K562 (cell line): ENCODE data around the gene TPCN1. TPM values are rescaled to one million over a fixed set of nuclear protein-coding genes. Genes with fewer than 3 reads are reported as not detected.

Source experiments
- CHD2 ChIP-seq: IDR thresholded peaks from 2 replicates; pipeline ENCODE4 v1.6.1; 2011; ENCODE audit warnings: low read depth, low read length
- EGR1 ChIP-seq: fragments of 450-650 bp; conservative IDR thresholded peaks from 2 replicates; pipeline ENCODE4 v1.6.1; 2017; ENCODE audit warnings: mild to moderate bottlenecking
- FOXP1 ChIP-seq: sonication (generic); formaldehyde crosslinking; IDR thresholded peaks from 2 replicates; pipeline ENCODE4 v1.8.0; 2022; ENCODE audit warnings: mild to moderate bottlenecking, missing genetic modification reagents
- GATAD2B ChIP-seq: fragments of 450-650 bp; IDR thresholded peaks from 2 replicates; pipeline ENCODE4 v1.6.1; 2017; ENCODE audit warnings: mild to moderate bottlenecking, borderline replicate concordance
- HMGN3 ChIP-seq: IDR thresholded peaks from 2 replicates; pipeline ENCODE4 v1.6.1; 2011; ENCODE audit warnings: borderline replicate concordance, low read depth, mild to moderate bottlenecking, mixed read lengths, low read length; ENCODE audit not compliant: insufficient read length; ENCODE audit errors: extremely low read depth
- KLF1 ChIP-seq: fragments of 450-650 bp; IDR thresholded peaks from 2 replicates; pipeline ENCODE4 v1.6.1; 2016; ENCODE audit warnings: missing genetic modification characterization, missing compliant biosample characterization
- LCOR ChIP-seq: sonication (generic); formaldehyde crosslinking; IDR thresholded peaks from 2 replicates; pipeline ENCODE4 v1.8.0; 2022; ENCODE audit warnings: mild to moderate bottlenecking, missing genetic modification reagents
- MEIS2 ChIP-seq: fragments of 450-650 bp; IDR thresholded peaks from 2 replicates; pipeline ENCODE4 v1.6.1; 2014; ENCODE audit warnings: mild to moderate bottlenecking; ENCODE audit not compliant: partially characterized antibody
- NCOA2 ChIP-seq, 2 experiments: fragments of 450-650 bp; IDR thresholded peaks; 2 replicates each; pipeline ENCODE4 v1.6.1; 2018; ENCODE audit warnings: mild to moderate bottlenecking in 2 of 2, moderate library complexity in 1 of 2; ENCODE audit not compliant: partially characterized antibody in 2 of 2
- NEUROD1 ChIP-seq: fragments of 150-350 bp; IDR thresholded peaks from 2 replicates; pipeline ENCODE4 v1.6.1; 2014; ENCODE audit warnings: borderline replicate concordance, low read length, low read depth; ENCODE audit not compliant: partially characterized antibody
- NR2F6 ChIP-seq: fragments of 450-650 bp; formaldehyde crosslinking; IDR thresholded peaks from 2 replicates; pipeline ENCODE4 v1.4.0; 2020; ENCODE audit warnings: mild to moderate bottlenecking
- NRF1 ChIP-seq, 2 experiments: fragments of 450-650 bp; IDR thresholded peaks in 1 of 2; conservative IDR thresholded peaks in 1 of 2; 2 replicates each; pipeline ENCODE4 v1.6.1; 2014; ENCODE audit warnings: mild to moderate bottlenecking in 2 of 2
- RBM15 ChIP-seq: fragments of 200-400 bp; formaldehyde crosslinking; IDR thresholded peaks from 2 replicates; pipeline ENCODE4 v1.6.1; 2018; ENCODE audit warnings: mild to moderate bottlenecking, low read length, moderate library complexity; ENCODE audit not compliant: insufficient read depth
- ZBTB11 ChIP-seq, 3 experiments: fragments of 200-800 bp in 1 of 3; fragments of 250-450 bp in 1 of 3; fragments of 450-650 bp in 1 of 3; sonication (Bioruptor Pico) in 1 of 3; sonication (Bioruptor generic) in 1 of 3; formaldehyde crosslinking in 1 of 3; IDR thresholded peaks; 2 replicates each; pipeline versions ENCODE4 v1.6.1 to v1.8.0; 2016 to 2022; ENCODE audit warnings: mild to moderate bottlenecking in 2 of 3, missing genetic modification characterization in 2 of 3, missing compliant biosample characterization in 1 of 3, moderate library complexity in 1 of 3
- ZKSCAN1 ChIP-seq: fragments of 150-350 bp; IDR thresholded peaks from 2 replicates; pipeline ENCODE4 v1.6.1; 2016; ENCODE audit warnings: low read depth, low read length
- ZNF140 ChIP-seq: fragments of 250-450 bp; sonication (Bioruptor Pico); IDR thresholded peaks from 2 replicates; pipeline ENCODE4 v1.8.0; 2021; ENCODE audit warnings: moderate library complexity, mild to moderate bottlenecking, inconsistent platforms
- polyA plus RNA-seq, 8 experiments: library from polyadenylated mRNA; depleted of rRNA in 4 of 8; stranded (reverse) in 5 of 8; unstranded in 3 of 8; fragments of >200 nt; fragmentation: Nextera tagmentation in 2 of 8; fragmentation: Illumina TruSeq in 1 of 8; extraction: Ambion mirVana in 2 of 8; extraction: Trizol in 1 of 8; gene quantifications; 2 replicates each; pipeline versions ENCODE4 v1.2.1 to v1.2.3, GENCODE V29; 2011 to 2014; ENCODE audit warnings: inconsistent platforms in 1 of 8, missing spikeins in 1 of 8
- total RNA-seq, 7 experiments: library from RNA; depleted of rRNA in 6 of 7; stranded (reverse); fragments of >200 nt in 6 of 7; fragmentation: Illumina TruSeq in 2 of 7; extraction: Trizol in 2 of 7; gene quantifications; 2 replicates each; pipeline versions ENCODE4 v1.2.1 to v1.2.3, GENCODE V29; 2011 to 2021; ENCODE audit warnings: low replicate concordance in 1 of 7
- TF ChIP-seq, protein P1 (sequence below): fragments of 250-450 bp; sonication (Bioruptor Pico); IDR thresholded peaks from 2 replicates; pipeline ENCODE4 v1.4.0; 2020; ENCODE audit warnings: mild to moderate bottlenecking, moderate library complexity
- TF ChIP-seq, protein P2 (sequence below): fragments of 450-650 bp; IDR thresholded peaks from 2 replicates; pipeline ENCODE4 v1.6.1; 2016; ENCODE audit warnings: low read depth, mild to moderate bottlenecking, moderate library complexity
- TF ChIP-seq, protein P3 (sequence below): fragments of 450-650 bp; IDR thresholded peaks from 2 replicates; pipeline ENCODE4 v1.7.1; 2018; ENCODE audit warnings: mild to moderate bottlenecking, low read depth; ENCODE audit not compliant: partially characterized antibody

The TPCN1 gene
- total and polyA plus RNA-seq, 9 of the 15 experiments (the other 6 are each of a cell fraction or from before 2014, with no cell fraction given) = 0.80 to 23.8 (median 7.4) TPM

DNA sequence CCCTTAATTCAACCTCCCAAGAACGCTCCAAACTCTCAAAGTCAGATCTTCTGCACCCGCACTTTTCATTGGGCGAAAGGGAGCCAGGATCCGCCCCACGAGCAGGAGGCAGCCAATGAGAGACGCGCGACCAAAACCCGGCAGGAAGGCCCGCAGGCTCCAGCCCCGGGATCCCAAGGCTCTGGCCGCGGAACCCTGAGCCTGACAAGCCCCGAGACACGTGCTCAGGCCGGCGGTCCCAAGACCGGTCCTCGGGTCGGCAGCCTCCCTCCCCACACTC lies 36.4 kb upstream of the TPCN1 start (continued):
- TF ChIP-seq ZKSCAN1 (no peak; the same call in 1 of the 2 replicates), CHD2 (peak; percentile 76), EGR1 (no peak), KLF1 (tag) (no peak), HMGN3 (no peak), LCOR (CRISPR knock-in tag) (no peak), NEUROD1 (peak; percentile 83), NCOA2 (IDR thresholded peaks at IDR 0.05; ENCODE audit: partially characterized antibody in 2 of 2) (no peak), ZBTB11 (CRISPR knock-in tag; IDR thresholded peaks at IDR 0.05) (no peak), FOXP1 (CRISPR knock-in tag) (no peak), NRF1 (conservative IDR thresholded peaks at IDR 0.05 in 1 of 2, IDR thresholded peaks at IDR 0.05 in 1 of 2) (peak; percentile 58 to 61; a peak in 3 of 4 replicates), NR2F6 (CRISPR knock-in tag) (no peak), ZNF140 (CRISPR knock-in tag) (no peak), GATAD2B (no peak), RBM15 (no peak), MEIS2 (peak; percentile 2)
- TF ChIP-seq, protein P1, sequence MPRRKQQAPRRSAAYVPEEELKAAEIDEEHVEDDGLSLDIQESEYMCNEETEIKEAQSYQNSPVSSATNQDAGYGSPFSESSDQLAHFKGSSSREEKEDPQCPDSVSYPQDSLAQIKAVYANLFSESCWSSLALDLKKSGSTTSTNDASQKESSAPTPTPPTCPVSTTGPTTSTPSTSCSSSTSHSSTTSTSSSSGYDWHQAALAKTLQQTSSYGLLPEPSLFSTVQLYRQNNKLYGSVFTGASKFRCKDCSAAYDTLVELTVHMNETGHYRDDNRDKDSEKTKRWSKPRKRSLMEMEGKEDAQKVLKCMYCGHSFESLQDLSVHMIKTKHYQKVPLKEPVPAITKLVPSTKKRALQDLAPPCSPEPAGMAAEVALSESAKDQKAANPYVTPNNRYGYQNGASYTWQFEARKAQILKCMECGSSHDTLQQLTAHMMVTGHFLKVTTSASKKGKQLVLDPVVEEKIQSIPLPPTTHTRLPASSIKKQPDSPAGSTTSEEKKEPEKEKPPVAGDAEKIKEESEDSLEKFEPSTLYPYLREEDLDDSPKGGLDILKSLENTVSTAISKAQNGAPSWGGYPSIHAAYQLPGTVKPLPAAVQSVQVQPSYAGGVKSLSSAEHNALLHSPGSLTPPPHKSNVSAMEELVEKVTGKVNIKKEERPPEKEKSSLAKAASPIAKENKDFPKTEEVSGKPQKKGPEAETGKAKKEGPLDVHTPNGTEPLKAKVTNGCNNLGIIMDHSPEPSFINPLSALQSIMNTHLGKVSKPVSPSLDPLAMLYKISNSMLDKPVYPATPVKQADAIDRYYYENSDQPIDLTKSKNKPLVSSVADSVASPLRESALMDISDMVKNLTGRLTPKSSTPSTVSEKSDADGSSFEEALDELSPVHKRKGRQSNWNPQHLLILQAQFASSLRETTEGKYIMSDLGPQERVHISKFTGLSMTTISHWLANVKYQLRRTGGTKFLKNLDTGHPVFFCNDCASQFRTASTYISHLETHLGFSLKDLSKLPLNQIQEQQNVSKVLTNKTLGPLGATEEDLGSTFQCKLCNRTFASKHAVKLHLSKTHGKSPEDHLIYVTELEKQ (CRISPR knock-in tag) = no peak
- TF ChIP-seq, protein P2, sequence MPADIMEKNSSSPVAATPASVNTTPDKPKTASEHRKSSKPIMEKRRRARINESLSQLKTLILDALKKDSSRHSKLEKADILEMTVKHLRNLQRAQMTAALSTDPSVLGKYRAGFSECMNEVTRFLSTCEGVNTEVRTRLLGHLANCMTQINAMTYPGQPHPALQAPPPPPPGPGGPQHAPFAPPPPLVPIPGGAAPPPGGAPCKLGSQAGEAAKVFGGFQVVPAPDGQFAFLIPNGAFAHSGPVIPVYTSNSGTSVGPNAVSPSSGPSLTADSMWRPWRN = no peak
- TF ChIP-seq, protein P3, sequence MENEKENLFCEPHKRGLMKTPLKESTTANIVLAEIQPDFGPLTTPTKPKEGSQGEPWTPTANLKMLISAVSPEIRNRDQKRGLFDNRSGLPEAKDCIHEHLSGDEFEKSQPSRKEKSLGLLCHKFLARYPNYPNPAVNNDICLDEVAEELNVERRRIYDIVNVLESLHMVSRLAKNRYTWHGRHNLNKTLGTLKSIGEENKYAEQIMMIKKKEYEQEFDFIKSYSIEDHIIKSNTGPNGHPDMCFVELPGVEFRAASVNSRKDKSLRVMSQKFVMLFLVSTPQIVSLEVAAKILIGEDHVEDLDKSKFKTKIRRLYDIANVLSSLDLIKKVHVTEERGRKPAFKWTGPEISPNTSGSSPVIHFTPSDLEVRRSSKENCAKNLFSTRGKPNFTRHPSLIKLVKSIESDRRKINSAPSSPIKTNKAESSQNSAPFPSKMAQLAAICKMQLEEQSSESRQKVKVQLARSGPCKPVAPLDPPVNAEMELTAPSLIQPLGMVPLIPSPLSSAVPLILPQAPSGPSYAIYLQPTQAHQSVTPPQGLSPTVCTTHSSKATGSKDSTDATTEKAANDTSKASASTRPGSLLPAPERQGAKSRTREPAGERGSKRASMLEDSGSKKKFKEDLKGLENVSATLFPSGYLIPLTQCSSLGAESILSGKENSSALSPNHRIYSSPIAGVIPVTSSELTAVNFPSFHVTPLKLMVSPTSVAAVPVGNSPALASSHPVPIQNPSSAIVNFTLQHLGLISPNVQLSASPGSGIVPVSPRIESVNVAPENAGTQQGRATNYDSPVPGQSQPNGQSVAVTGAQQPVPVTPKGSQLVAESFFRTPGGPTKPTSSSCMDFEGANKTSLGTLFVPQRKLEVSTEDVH = no peak
